K562 (cell line): ENCODE measurements around the gene TCF23. TPM values are rescaled to one million over a fixed set of nuclear protein-coding genes. Genes with fewer than 3 reads are reported as not detected.
"Not testable (repeated sequence)": the region's sequence is repeated elsewhere in the genome, so short reads cannot be mapped to it uniquely, and the experiment has no call there.

Source experiments
- ATAC-seq: fragments of 200-7000 bp; cut with Tn5 transposase; 3 replicates; pipeline ENCODE4 v1.9.1; 2020; ENCODE audit warnings: moderate library complexity
- BruUV-seq: library from RNA; stranded (reverse); fragments of 400-500 nt; replicated peaks from 2 replicates; lab custom pipeline; 2021; lab: Mats Ljungman, UMichigan
- CTCF ChIA-PET: fragments of 300-600 bp; formaldehyde crosslinking; extraction: SDS; loops from one replicate; lab custom pipeline; 2021; ENCODE audit warnings: low intra/inter-chr PET ratio; lab: Yijun Ruan, JAX
- POLR2A ChIA-PET: fragments of 300-600, 350-650 bp; sonication (Branson Sonifier 250); formaldehyde crosslinking; extraction: SDS; loops from one replicate; lab custom pipeline; 2021; ENCODE audit warnings: antibody characterized with exemption, inconsistent platforms; lab: Yijun Ruan, JAX
- DNase-seq, 4 experiments: peaks; one replicate each; pipeline versions ENCODE4 v3.0.0 to v3.0.0-alpha.2; 2011 to 2018; ENCODE audit warnings: low spot score in 3 of 4, mixed read lengths in 3 of 4; ENCODE audit errors: extremely low read depth in 1 of 4
- FAIRE-seq: peaks from 2 replicates; lab custom pipeline; 2011; peaks lifted over from hg19 to GRCh38; lab: Jason Lieb, UNC
- H2AFZ ChIP-seq: 2 replicates; pipeline ENCODE4 v1.6.0; 2011; ENCODE audit warnings: low read depth, low read length, control low read depth, inconsistent platforms
- H3K27ac ChIP-seq: fragments of 200-600 bp; 3 replicates; pipeline ENCODE4 v1.8.0; 2011; ENCODE audit warnings: low read depth, mild to moderate bottlenecking, control low read depth, inconsistent platforms, low read length, moderate library complexity, mixed read lengths; ENCODE audit errors: extremely low read depth
- H3K27me3 ChIP-seq, 2 experiments: fragments of 300-600 bp in 1 of 2; 2 replicates in 1 of 2; 3 replicates in 1 of 2; pipeline versions ENCODE4 v1.6.0 to v1.8.0; 2011; ENCODE audit warnings: inconsistent platforms in 2 of 2, low read length in 2 of 2, mild to moderate bottlenecking in 1 of 2, mixed read lengths in 1 of 2, moderate library complexity in 1 of 2; ENCODE audit not compliant: control insufficient read depth in 2 of 2, insufficient read depth in 2 of 2
- H3K36me3 ChIP-seq: fragments of 300-600 bp; 3 replicates; pipeline ENCODE4 v1.8.0; 2011; ENCODE audit warnings: mild to moderate bottlenecking, low read length, inconsistent platforms; ENCODE audit not compliant: control insufficient read depth, insufficient read depth
- H3K4me1 ChIP-seq, 2 experiments: fragments of 200-600 bp in 1 of 2; replicated peaks in 1 of 2; 2 replicates in 1 of 2; 3 replicates in 1 of 2; pipeline versions ENCODE4 v1.5.1 to v1.8.0; 2011; ENCODE audit warnings: inconsistent platforms in 2 of 2, low read length in 2 of 2, mild to moderate bottlenecking in 1 of 2, mixed read lengths in 1 of 2, moderate library complexity in 1 of 2; ENCODE audit not compliant: control insufficient read depth in 2 of 2, insufficient read depth in 2 of 2
- H3K4me2 ChIP-seq: 2 replicates; pipeline ENCODE4 v1.6.1; 2011; ENCODE audit warnings: low read length, control low read depth, inconsistent platforms, mixed read lengths; ENCODE audit not compliant: insufficient read depth
- H3K4me3 ChIP-seq: fragments of 200-600 bp; sonication (generic), shearing (Covaris generic); 2 replicates; pipeline ENCODE4 v1.5.1; 2016; ENCODE audit warnings: control low read depth, inconsistent platforms
- H3K79me2 ChIP-seq: fragments of 200-600 bp; 3 replicates; pipeline ENCODE4 v1.8.0; 2011; ENCODE audit warnings: low read length, inconsistent platforms; ENCODE audit not compliant: control insufficient read depth, insufficient read depth
- H3K9ac ChIP-seq, 2 experiments: 2 replicates each; pipeline versions ENCODE4 v1.6.0 to v1.6.1; 2011; ENCODE audit warnings: low read depth in 2 of 2, low read length in 2 of 2, control low read depth in 1 of 2, inconsistent platforms in 1 of 2, mild to moderate bottlenecking in 1 of 2, mixed read lengths in 1 of 2; ENCODE audit not compliant: insufficient read depth in 1 of 2
- H3K9me1 ChIP-seq: one replicate; pipeline ENCODE4 v1.6.0; 2011; ENCODE audit warnings: inconsistent platforms, mild to moderate bottlenecking, low read length, moderate library complexity; ENCODE audit not compliant: control insufficient read depth, insufficient read depth
- H3K9me3 ChIP-seq: replicated peaks from 2 replicates; pipeline ENCODE4 v1.5.1; 2011; ENCODE audit warnings: low read depth, low read length, inconsistent platforms; ENCODE audit not compliant: control insufficient read depth, insufficient read depth
- H4K20me1 ChIP-seq: replicated peaks from 2 replicates; pipeline ENCODE4 v1.6.1; 2011; ENCODE audit warnings: low read length, inconsistent platforms, mixed read lengths; ENCODE audit not compliant: control insufficient read depth, insufficient read depth
- POU5F1 ChIP-seq: fragments of 150-350 bp; IDR thresholded peaks from 2 replicates; pipeline ENCODE4 v1.6.1; 2014; ENCODE audit warnings: borderline replicate concordance, low read length, low read depth, mild to moderate bottlenecking; ENCODE audit not compliant: partially characterized antibody
- ZBTB33 ChIP-seq: sonication (generic); formaldehyde crosslinking; IDR thresholded peaks from 2 replicates; pipeline ENCODE4 v1.8.1; 2023; ENCODE audit warnings: mild to moderate bottlenecking, missing genetic modification reagents
- WGBS: fragments of 100-300 bp; shearing (Covaris generic); methylation state at CpG from one replicate; pipeline ENCODE4 v1.1.6; 2016; ENCODE audit warnings: low coverage, mixed read lengths; ENCODE audit not compliant: insufficient coverage; ENCODE audit errors: missing lambda C conversion rate; 5-methylcytosine and 5-hydroxymethylcytosine counted together
- in situ Hi-C: fragments of 300-500 bp; cut with MboI; formaldehyde crosslinking; loops from 4 replicates; pipeline ENCODE4 v1.15.0; 2018; ENCODE audit warnings: inconsistent platforms, mixed read lengths
- intact Hi-C: fragments of 100-400 bp; cut with micrococcal nuclease; formaldehyde crosslinking; loops from 2 replicates; pipeline ENCODE4 v1.14.2; 2022
- polyA plus RNA-seq, 8 experiments: library from polyadenylated mRNA; depleted of rRNA in 4 of 8; stranded (reverse) in 5 of 8; unstranded in 3 of 8; fragments of >200 nt; fragmentation: Nextera tagmentation in 2 of 8; fragmentation: Illumina TruSeq in 1 of 8; extraction: Ambion mirVana in 2 of 8; extraction: Trizol in 1 of 8; gene quantifications; 2 replicates each; pipeline versions ENCODE4 v1.2.1 to v1.2.3, GENCODE V29; 2011 to 2014; ENCODE audit warnings: inconsistent platforms in 1 of 8, missing spikeins in 1 of 8
- total RNA-seq, 7 experiments: library from RNA; depleted of rRNA in 6 of 7; stranded (reverse); fragments of >200 nt in 6 of 7; fragmentation: Illumina TruSeq in 2 of 7; extraction: Trizol in 2 of 7; gene quantifications; 2 replicates each; pipeline versions ENCODE4 v1.2.1 to v1.2.3, GENCODE V29; 2011 to 2021; ENCODE audit warnings: low replicate concordance in 1 of 7

TCF23 gene
- total and polyA plus RNA-seq, 9 of the 15 experiments (the other 6 are each of a cell fraction or from before 2014, with no cell fraction given): 0.07 TPM; not detected in 8

GRCh38 chr2:27118525-27119329, 30.1 kb upstream of the TCF23 start, which contains the start of gene CGREF1:
CGREF1 (minus strand) TSS chr2:27119128; CDS start chr2:27104366, 14,762 bp downstream.
- H3K4me1 ChIP-seq: peaks cover 4 to 19% of the 10 kb centered on the region in 2 experiments; a peak in 3 of 5 replicates
- no peaks in the 10 kb centered on the region for H3K9me1 ChIP-seq
- POLR2A ChIA-PET: interaction anchor here (0.8 kb wide), 1 partner anchor 40 kb away, joined by 3 read pairs; no protein-coding TSS in a partner anchor
- H4K20me1 ChIP-seq: no peaks in the 10 kb centered on the region
- no peak within 1 kb of the TSS for H3K4me2 ChIP-seq
- H3K27ac ChIP-seq: no peak within 1 kb of the TSS
- peaks cover 7 to 11% of the 10 kb centered on the region in 2 experiments; a peak in 4 of 5 replicates for H3K27me3 ChIP-seq
- intact Hi-C loops (no loop called here), in situ Hi-C loops (no loop called here)
- 68% methylated on average over 21 of the region's 84 CpGs for WGBS
- H3K79me2 ChIP-seq: no peaks in the 10 kb centered on the region
- FAIRE-seq: no peak
- TF ChIP-seq POU5F1 (no peak), ZBTB33 (0 out of 2 replicates have a peak, but pooled peaks have one; percentile 38)
- ATAC-seq: no peak
- H2AFZ ChIP-seq: no peak within 1 kb of the TSS
- H3K9ac ChIP-seq: no peak within 1 kb of the TSS
- no peak within 1 kb of the TSS for H3K4me3 ChIP-seq
- BruUV-seq: no TSS peak
- H3K9me3 ChIP-seq: no peaks in the 10 kb centered on the region
- no peaks in the 10 kb centered on the region for H3K36me3 ChIP-seq
- DNase-seq: no peak
- CTCF ChIA-PET: no interaction called here

GRCh38 chr2:27119330-27119670, 29.5 kb upstream of the TCF23 start:
- H3K4me3 ChIP-seq, H2AFZ ChIP-seq, H3K79me2 ChIP-seq, H3K36me3 ChIP-seq, H3K9ac ChIP-seq, FAIRE-seq, DNase-seq, H3K27ac ChIP-seq, ATAC-seq, in situ Hi-C loops, POLR2A ChIA-PET, H3K9me1 ChIP-seq, H3K9me3 ChIP-seq, BruUV-seq, intact Hi-C loops, CTCF ChIA-PET, H3K4me2 ChIP-seq, H4K20me1 ChIP-seq: not testable (repeated sequence)
- Histone ChIP-seq H3K27me3 (peaks cover 7 to 11% of the 10 kb centered on the region in 2 experiments; a peak in 4 of 5 replicates), H3K4me1 (peaks cover 10 to 23% of the 10 kb centered on the region in 2 experiments; a peak in 4 of 5 replicates)
- whole genome bisulfite sequencing: 19% methylated on average over 7 of the region's 8 CpGs
